OCI-LY7 (cell line): ENCODE data around the gene HTT. TPM values are rescaled to one million over a fixed set of nuclear protein-coding genes. Genes with fewer than 3 reads are reported as not detected.

Experiments used
- BruUV-seq: library from RNA; stranded (reverse); fragments of 400-500 nt; replicated peaks from 2 replicates; lab custom pipeline; 2021; lab: Mats Ljungman, UMichigan
- CTCF ChIA-PET: fragments of 300-600 bp; sonication (Branson Sonifier 250); formaldehyde crosslinking; loops from one replicate; lab custom pipeline; 2022; ENCODE audit warnings: antibody characterized with exemption; ENCODE audit not compliant: unreplicated experiment; lab: Charles Lee
- POLR2A ChIA-PET: fragments of 300-600 bp; sonication (Branson Sonifier 250); formaldehyde crosslinking; loops from one replicate; lab custom pipeline; 2022; ENCODE audit warnings: antibody characterized with exemption; lab: Charles Lee
- DNase-seq: peaks from one replicate; pipeline ENCODE4 v3.0.0-alpha.2; 2015; ENCODE audit warnings: low spot score
- H2AFZ ChIP-seq: fragments of 200-600 bp; sonication (generic), shearing (Covaris generic); 2 replicates; pipeline ENCODE4 v1.6.1; 2014; ENCODE audit warnings: mild to moderate bottlenecking, antibody characterized with exemption, low read length, moderate library complexity
- H3K27ac ChIP-seq: fragments of 200-600 bp; sonication (generic); 2 replicates; pipeline ENCODE4 v1.5.1; 2014; ENCODE audit warnings: mixed run types, low read depth, mild to moderate bottlenecking, moderate library complexity, low read length, inconsistent platforms; ENCODE audit not compliant: poor library complexity, severe bottlenecking
- H3K36me3 ChIP-seq: fragments of 200-600 bp; sonication (generic); 2 replicates; pipeline ENCODE4 v1.6.1; 2014; ENCODE audit warnings: mild to moderate bottlenecking, antibody characterized with exemption, low read length, moderate library complexity, mixed read lengths; ENCODE audit not compliant: insufficient read depth
- H3K4me1 ChIP-seq: fragments of 200-600 bp; sonication (generic); 2 replicates; pipeline ENCODE4 v1.5.1; 2014; ENCODE audit warnings: mild to moderate bottlenecking, low read length; ENCODE audit not compliant: insufficient read depth, poor library complexity, severe bottlenecking
- H3K4me2 ChIP-seq: fragments of 200-600 bp; sonication (generic); 2 replicates; pipeline ENCODE4 v1.6.1; 2014; ENCODE audit warnings: mild to moderate bottlenecking, low read length
- H3K4me3 ChIP-seq: fragments of 200-600 bp; sonication (generic); 2 replicates; pipeline ENCODE4 v1.5.1; 2014; ENCODE audit warnings: mild to moderate bottlenecking, low read depth, low read length; ENCODE audit not compliant: poor library complexity, severe bottlenecking
- H3K79me2 ChIP-seq: fragments of 200-600 bp; sonication (generic); 2 replicates; pipeline ENCODE4 v1.6.1; 2016; ENCODE audit warnings: low read depth, mild to moderate bottlenecking, low read length, moderate library complexity, mixed read lengths; ENCODE audit not compliant: insufficient read depth
- H3K9me2 ChIP-seq: fragments of 200-600 bp; sonication (generic); 2 replicates; pipeline ENCODE4 v1.6.1; 2016; ENCODE audit warnings: mild to moderate bottlenecking, low read length, mixed read lengths; ENCODE audit not compliant: insufficient read depth
- H3K9me3 ChIP-seq: fragments of 200-600 bp; sonication (generic); 2 replicates; pipeline ENCODE4 v1.6.1; 2014; ENCODE audit warnings: mild to moderate bottlenecking, mixed run types, low read length, mixed read lengths
- H4K20me1 ChIP-seq: fragments of 200-600 bp; sonication (generic); 2 replicates; pipeline ENCODE4 v1.6.1; 2014; ENCODE audit warnings: mild to moderate bottlenecking, antibody characterized with exemption, low read length, moderate library complexity, mixed read lengths; ENCODE audit not compliant: insufficient read depth
- EZH2phosphoT487 ChIP-seq: fragments of 200-600 bp; sonication (generic); IDR thresholded peaks from 2 replicates; pipeline ENCODE4 v1.6.1; 2018; ENCODE audit warnings: low read depth, borderline replicate concordance, mild to moderate bottlenecking, mixed run types, antibody characterized with exemption, low read length, moderate library complexity, mixed read lengths
- intact Hi-C: fragments of 100-400 bp; cut with micrococcal nuclease; formaldehyde crosslinking; loops from one replicate; pipeline ENCODE4 v1.10.0; 2022; ENCODE audit not compliant: unreplicated experiment
- total RNA-seq, 2 experiments: library from RNA; depleted of rRNA in 1 of 2; stranded (reverse); fragments of >200 nt in 1 of 2; shearing (Covaris generic) in 1 of 2; gene quantifications; 2 replicates each; pipeline ENCODE4 v1.2.3, GENCODE V29; 2014 to 2022
- TF ChIP-seq, protein P1 (sequence below): fragments of 200-600 bp; sonication (generic); conservative IDR thresholded peaks from 2 replicates; pipeline ENCODE4 v1.5.1; 2014; ENCODE audit warnings: mild to moderate bottlenecking, antibody characterized with exemption, low read length, moderate library complexity, mixed read lengths

The HTT gene
- total RNA-seq, 2 experiments from 2014 or later = 36.4 to 91.3 TPM

DNA sequence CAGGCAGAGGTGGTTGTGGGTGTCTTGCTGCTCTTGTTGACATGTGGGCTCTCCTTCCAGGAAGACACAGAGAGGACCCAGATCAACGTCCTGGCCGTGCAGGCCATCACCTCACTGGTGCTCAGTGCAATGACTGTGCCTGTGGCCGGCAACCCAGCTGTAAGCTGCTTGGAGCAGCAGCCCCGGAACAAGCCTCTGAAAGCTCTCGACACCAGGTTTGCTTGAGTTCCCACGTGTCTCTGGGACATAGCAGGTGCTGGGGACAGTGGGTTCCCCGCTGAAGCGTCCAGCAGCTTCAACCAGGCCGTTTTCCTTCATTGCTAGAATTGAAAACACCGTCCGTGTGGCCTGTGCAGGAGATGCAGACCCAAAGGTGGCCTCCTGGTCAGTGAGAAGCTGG, 148.9 kb downstream of the HTT start:
- H3K79me2 ChIP-seq = no peaks in the 10 kb centered on the region
- no peaks in the 10 kb centered on the region for H3K4me1 ChIP-seq
- intact Hi-C loops = no loop called here
- no peak overlapping the region for H3K4me2 ChIP-seq
- CTCF ChIA-PET = no interaction called here
- H4K20me1 ChIP-seq = no peaks in the 10 kb centered on the region
- no peak overlapping the region for H3K4me3 ChIP-seq
- TF ChIP-seq, protein P1, sequence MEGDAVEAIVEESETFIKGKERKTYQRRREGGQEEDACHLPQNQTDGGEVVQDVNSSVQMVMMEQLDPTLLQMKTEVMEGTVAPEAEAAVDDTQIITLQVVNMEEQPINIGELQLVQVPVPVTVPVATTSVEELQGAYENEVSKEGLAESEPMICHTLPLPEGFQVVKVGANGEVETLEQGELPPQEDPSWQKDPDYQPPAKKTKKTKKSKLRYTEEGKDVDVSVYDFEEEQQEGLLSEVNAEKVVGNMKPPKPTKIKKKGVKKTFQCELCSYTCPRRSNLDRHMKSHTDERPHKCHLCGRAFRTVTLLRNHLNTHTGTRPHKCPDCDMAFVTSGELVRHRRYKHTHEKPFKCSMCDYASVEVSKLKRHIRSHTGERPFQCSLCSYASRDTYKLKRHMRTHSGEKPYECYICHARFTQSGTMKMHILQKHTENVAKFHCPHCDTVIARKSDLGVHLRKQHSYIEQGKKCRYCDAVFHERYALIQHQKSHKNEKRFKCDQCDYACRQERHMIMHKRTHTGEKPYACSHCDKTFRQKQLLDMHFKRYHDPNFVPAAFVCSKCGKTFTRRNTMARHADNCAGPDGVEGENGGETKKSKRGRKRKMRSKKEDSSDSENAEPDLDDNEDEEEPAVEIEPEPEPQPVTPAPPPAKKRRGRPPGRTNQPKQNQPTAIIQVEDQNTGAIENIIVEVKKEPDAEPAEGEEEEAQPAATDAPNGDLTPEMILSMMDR = no peak
- no peak for TF ChIP-seq EZH2phosphoT487
- POLR2A ChIA-PET = no interaction called here
- H3K36me3 ChIP-seq = peaks cover 84% of the 10 kb centered on the region
- no TSS peak for BruUV-seq
- DNase-seq = no peak
- H3K27ac ChIP-seq = no peak overlapping the region
- no peaks in the 10 kb centered on the region for H3K9me3 ChIP-seq
- no peak overlapping the region for H2AFZ ChIP-seq
- H3K9me2 ChIP-seq = no peaks in the 10 kb centered on the region

DNA sequence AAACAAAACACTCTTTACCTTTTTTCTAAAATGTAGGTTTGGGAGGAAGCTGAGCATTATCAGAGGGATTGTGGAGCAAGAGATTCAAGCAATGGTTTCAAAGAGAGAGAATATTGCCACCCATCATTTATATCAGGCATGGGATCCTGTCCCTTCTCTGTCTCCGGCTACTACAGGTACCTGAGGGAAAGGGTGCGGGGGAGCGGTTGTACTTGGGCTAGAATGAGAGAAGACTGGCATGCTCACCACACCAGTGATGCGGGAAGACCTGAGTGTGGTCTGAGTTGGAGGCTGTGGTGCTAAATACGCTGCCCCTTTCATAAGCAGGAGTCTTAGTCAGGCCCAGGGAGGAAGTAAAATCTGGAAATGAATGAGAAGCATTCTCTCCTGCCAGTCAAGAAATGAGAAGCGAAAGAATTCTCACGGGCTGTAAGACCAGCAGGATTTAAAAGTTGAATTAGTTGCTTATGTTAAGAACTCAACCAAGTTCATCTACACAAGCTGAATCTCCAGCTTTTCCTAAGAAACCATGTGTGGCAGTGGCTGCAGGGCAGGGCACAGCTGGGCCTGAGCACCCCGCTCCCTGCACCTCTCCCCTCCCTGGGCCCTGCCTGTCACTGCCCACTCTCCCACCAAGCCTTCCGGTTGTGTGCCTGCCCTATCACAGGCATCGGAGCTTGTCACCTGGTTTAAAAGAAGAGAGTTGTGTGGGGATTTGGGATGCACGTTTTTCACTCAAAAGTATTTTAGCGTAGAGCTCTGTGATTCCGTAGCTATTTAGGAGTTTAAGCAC, 149.7 kb downstream of the HTT start:
- DNase-seq = no peak
- Histone ChIP-seq H3K9me2 (no peaks in the 10 kb centered on the region), H3K4me1 (no peaks in the 10 kb centered on the region), H3K9me3 (no peaks in the 10 kb centered on the region), H2AFZ (no peak overlapping the region), H3K36me3 (peaks cover 85% of the 10 kb centered on the region), H3K4me3 (no peak overlapping the region), H4K20me1 (no peaks in the 10 kb centered on the region), H3K79me2 (no peaks in the 10 kb centered on the region), H3K4me2 (no peak overlapping the region), H3K27ac (no peak overlapping the region)
- POLR2A ChIA-PET = interaction anchor here (1.1 kb wide), 1 partner anchor 64 kb away, joined by 3 read pairs; no protein-coding TSS in a partner anchor
- no peak for TF ChIP-seq EZH2phosphoT487
- TF ChIP-seq, protein P1 = no peak
- BruUV-seq = no TSS peak
- intact Hi-C loops = no loop called here
- CTCF ChIA-PET = no interaction called here
